Middle frontal gyrus (tissue), 1 donor: ENCODE results near the gene SLC24A4.

ENCODE experiments used
- DNase-seq: peaks from one replicate; pipeline ENCODE4 v3.0.0-alpha.2; 2015; ENCODE audit warnings: low spot score; ENCODE audit errors: extremely low spot score

Gene SLC24A4

DNA sequence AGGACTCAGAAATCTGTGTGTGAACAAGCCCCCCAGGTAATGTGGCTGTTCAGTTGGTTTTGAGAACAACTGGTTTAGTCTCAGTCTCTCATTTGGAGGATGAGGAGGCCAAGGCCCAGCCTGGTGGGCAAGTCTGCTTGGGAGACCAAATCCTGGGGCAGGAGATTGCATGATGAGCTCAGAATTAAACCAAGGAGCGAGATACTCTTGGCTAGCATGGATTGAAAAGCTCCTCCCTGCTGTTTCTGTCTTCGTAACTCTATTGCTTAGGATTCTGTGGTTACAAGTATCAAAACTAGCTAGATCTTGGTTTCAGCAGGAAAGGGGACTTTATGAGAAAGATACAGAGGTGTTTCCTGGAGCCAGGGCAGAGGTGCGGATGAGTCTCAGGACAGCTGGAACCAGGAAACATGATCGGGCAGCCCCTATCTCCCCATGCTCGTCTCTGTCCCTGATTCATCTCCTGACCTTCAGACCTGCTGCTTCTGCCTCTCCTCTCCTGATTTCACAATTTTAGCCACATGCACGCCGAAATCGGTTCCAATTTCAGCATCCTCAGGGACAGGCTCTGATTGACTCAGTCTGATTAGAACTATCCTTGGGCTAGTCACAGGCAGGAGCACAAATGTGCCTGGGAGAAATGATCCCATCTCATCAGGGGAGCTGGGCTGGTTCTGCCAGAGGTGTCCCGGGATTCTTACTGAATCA, 150.4 kb downstream of the SLC24A4 start:
- DNase-seq, result no peak

DNA sequence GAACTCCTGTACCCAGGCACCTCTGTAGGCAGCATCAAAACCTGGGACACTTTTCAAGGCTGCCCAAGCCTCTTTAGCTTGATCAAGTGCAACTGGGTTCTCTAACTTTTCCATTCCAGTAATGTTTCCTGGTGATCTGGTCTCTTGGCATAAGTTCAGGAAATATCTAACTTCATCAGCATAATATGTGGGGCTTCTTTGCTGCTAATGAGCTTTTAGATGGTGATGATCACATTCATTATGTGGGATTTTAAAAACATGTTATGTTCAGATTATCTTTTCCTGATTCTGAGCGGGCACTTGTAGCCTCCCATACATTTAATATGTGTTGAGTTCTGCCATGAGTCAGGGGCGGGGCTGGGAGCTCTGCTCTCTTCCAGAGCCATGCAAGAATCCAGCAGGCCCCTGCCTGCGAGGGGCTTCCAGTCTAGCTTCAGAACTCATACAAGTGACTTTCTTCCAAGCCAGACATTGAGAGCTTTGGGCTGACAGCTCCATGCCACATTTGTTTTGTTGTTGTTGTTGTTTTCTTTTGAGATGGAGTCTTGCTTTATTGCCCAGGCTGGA, 151.1 kb downstream of the SLC24A4 start:
- DNase-seq, result no peak

DNA sequence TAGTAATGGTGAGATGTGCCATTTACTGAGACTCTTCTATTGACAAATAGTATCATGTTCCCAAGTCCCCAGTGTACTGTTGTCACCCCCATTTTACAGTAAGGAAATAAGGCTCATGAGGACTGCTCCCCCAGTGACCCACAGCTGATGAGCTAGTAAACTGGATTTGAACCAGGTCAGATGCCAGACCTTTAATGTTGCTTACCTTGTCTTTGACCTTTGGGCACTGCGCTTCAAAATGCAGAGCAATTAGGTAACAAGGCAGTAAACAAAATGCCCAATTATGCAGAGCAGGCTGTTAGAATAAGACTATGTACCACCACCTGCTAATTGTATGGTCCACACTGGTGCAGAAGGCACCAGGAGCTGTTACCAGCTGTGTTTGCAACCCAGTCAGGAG, 152.1 kb downstream of the SLC24A4 start:
- DNase-seq, result no peak

DNA sequence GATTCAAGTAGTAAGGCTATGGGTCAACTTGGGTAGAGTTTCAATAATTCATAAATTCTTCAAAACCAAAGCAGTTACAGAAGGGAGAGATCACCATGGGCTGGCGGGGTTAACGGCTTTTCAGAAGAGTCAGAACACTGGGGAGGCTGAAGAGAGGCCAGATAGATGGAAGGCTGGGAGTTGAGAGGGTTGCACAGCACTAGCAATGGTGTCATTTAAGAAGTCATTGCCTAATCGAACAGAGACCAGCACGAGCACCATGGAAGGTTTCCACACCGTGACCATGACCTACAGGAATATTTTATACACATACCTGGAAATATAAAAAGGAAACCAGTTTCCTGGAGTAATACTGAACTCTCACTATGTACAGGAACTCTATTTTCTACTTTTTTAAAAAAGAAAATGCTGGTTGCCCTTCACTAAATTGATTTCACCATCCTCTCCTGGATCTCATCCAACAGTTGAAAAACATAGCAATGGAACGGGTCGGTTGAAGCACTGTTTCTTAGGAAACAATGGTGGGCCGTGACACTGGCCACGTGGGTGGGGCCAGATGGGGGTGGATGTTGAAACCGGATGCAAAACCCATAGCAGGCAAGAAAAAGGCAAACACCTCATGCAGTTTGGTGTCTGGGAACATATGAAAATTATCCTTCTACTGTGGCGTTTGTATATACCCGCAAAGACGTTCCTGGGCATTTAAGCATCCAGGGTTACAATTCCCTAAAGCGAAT, 152.7 kb downstream of the SLC24A4 start:
- no peak for DNase-seq

DNA sequence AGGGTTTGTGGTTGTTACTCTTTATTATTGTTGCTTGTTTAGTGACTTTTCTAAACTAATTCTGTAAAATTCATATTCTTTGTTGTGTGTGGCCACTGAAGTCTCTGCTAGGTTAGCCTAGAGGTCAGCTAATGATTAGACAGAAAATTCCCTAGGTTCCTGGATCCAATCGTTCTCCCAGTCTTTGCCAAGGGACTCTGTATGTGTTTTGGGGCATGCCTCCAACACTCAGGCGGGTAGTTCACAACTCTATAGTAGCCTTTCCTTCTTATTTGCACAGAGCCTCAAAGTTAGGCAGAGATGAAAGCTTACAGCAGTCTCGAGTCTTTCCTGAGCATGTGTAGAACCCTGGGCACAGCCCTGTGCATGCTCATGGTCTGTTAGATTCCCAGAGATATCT, 157.9 kb downstream of the SLC24A4 start:
- no peak for DNase-seq

DNA sequence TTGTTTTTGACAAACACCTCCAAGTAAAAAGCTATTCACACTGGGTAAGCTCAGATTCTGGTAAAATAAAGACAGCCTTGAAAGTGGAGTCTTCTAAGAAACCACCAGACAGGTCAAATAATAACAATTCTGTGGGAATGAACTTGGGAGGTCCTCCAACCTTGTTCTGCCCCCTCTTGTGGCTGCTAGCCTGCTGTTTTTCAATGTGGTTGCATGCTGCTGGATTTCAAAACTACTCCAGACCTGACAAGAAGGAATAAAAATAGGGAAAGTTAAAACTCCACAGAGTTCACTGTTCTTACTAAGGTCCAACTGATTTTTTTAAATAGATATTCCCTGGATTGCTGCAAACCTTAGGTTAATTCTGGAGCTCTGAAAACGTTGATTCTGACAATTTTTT, 158.4 kb downstream of the SLC24A4 start:
- DNase-seq, result no peak

DNA sequence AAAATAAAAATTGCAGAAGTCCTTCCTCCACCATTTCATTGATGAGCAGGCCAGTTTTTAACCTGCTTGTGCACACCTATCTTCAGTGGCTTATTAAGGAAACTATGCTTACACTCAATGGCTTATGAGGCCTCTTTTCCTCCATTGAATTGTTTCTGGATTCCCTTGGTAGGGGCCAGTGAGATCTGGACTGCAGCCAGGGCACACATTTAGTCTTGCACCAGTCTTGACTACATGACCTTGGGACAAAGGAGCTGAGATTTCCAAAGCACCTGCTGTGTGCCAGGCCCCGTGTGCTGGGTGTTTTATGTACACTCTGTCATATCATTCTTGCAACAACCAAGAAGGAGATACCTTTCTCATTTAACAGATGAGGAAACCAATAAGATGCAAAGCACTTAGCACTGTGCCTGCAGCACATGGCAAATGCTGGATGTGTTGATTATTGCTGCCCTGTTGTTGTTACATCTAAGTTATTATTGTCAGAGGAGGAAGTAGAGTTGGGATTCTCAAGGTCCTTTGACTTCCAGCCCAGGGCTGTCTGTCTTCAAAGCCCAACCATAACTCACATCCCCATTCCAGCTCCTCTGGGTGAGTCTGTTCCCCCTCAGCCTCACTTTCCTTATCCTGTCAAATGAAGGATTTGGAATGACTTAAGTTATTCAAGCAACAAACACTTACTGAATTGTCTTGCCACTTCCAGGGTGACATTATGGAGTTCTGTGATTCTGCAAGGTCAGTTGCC, 159.0 kb downstream of the SLC24A4 start:
- DNase-seq, result no peak

DNA sequence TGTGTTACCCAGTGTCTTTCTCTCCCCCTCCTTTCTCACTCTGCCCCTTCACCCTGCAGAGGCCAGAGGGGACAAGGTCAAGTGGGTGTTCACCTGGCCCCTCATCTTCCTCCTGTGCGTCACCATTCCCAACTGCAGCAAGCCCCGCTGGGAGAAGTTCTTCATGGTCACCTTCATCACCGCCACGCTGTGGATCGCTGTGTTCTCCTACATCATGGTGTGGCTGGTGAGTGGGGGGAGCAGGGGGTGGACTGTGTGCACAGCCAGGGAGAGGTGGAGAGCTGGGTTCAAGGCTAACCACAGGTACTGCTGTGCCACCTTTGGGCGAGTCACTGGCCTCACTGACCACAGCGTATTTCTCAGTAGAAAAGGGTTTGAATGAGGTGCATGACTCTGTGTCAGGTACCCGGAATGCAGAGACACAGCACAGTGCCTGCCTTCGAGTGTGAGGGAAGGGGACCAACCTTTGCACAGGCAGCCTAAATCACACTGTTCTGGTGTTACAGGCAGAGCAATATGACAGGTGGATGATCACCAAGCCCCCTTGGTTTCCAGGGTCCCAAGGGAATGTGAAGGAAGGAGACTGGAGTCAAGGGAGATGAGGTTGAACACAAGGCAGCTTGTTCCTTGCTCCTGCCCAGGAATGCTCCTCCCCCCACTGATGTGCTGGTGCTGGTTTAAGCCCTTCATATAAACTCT, 159.8 kb downstream of the SLC24A4 start:
- DNase-seq, result no peak

DNA sequence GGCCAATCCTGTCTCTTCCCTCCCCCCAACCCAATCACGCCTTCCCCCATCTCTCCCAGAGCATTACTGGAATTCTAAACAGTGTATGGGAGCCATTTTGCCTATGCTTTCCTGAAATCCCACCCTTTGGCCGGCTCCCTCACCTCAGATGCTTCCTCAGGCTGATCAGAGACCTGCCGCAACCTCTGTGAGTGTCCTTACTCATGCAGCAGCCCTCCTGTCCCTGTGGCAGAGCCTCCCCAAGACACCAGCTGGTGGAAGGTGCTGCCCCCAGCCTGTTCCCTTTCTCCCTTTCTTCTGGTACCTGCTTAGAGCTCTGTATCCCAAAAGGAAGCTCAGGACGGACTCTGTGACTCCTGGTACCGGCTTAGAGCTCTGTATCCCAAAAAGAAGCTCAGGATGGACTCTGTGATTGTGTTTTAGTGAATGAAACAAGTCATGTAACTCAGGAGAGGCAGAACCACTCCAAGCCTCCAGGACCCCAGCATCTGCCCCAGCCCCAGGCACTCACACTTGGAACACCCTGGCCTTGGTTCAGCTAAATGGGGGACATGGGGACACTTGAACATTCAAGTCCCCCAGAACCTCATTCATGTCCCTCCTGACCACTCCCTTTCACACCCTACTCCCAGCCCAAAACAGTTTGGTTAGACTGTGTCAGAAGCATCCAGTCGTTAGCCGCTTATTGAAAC, 161.3 kb downstream of the SLC24A4 start:
- DNase-seq, result no peak

DNA sequence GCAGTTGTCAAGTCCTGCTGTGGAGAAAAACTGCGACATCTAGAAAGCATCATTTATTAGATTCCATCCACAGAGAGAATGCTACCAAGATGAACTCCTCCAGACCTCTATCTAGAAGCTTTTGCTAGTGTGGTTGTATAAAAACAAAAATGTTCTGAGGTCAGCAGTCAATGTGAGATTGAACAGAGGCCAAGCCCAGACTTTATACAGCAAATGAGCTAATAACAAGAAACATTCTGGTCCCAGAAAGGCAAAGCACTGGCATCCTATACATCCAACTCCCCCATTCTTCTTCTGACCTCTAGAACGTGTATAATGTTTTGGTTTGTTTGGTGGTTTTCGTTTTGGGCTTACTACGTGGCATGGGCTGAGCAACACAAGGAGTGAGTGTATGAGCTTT, 163.9 kb downstream of the SLC24A4 start:
- DNase-seq, result no peak

DNA sequence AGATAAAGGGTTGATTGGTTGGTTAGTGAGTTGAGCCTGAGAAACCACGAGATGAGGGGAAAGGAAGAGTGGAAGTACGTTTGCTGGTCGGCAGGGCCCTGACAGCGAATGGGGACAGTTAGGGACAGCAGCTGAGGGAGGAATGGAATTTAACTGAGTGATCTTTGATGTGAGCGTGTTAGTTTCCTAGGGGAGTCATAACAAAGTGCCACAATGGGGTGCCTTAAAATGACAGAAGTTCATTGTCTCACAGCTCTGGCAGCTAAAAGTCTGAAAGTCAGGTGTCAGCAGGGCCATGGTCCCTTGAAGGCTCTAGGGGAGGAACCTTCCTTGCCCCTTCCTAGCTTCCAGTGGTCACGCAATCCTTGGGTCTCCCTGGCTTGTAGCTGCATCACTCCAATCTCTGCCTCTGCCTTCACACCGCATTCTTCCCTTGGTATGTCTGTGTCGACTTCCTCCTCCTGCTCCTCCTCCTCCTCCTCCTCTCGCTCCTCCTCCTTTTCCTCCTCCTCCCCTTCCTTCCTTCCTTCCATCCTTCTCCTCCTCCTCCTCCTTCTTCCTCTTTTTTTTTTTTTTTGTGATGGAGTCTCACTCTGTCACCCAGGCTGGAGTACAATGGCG, 164.7 kb downstream of the SLC24A4 start:
- no peak for DNase-seq

DNA sequence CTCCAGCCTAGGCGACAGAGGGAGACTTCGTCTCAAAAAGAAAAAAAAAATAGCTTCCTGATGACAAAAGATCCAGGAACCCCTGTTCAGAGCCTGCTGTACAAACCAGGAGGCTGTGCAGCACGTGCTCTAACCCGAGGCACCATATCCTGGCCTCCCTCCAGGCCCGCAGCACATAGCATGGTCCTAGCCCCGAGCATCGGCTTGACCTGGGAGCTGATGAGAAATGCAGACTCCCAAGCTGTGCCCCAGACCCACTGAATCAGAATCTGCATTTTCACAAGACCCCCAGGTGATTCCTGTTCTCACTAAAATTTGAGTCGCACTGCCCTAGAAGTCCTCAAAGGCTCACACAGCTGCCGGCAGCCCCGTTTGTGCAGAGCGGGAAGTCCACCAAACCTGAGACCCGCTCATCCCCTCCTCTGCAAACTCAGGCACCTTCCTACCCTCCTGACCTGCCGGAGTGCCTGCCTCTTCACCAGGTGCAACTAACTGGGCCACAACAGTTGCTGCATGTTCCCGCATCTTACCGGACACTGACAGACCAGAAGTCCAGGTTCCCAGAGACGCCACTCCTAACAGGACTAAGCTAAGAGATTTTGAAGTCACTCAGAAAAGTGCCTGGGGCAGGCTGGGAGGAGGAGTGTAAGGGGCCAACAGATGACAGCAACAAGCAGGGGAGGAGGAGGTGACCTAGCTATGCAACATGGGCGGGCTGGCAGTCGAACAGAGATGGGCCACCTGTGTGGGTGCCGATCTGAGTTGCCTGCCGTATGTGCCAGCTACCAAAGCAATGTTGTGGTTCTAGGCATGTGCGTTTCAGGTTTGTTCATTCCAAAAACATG, 166.7 kb downstream of the SLC24A4 start:
- DNase-seq, result no peak

DNA sequence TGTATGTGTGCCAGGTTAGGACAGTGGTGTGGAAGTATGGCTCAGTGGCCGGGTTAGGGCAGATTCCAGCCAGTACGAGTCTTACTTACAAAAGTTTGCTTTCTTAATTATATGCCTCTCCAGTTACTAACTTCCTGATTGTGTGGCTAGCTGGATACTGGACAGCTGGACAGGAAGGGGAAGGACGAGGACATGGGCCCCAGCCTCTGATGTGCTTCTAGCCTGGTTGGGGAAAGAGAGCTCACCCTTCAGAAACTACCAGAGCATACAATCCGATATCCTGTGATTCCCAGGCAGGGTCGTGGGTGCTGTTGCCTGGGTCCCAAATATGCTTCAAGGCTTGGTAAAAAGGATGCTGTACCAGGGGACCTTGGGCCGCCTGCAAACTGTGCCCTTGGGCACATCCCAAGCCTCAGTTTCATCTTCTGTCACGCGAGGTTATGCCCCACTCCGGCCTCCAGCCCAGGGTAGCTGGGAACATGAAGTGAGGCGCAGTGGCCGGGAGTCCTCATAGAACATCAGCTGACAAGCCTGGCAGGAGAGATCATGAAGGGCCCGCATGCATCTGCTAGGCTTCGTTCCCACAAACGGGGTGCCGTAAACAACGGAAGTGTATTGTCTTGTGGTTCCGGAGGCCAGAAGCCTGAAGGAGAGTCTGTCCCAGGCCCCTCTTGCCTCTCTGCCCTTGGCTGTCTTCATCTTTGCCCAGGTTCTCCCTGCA, 167.4 kb downstream of the SLC24A4 start:
- no peak for DNase-seq

DNA sequence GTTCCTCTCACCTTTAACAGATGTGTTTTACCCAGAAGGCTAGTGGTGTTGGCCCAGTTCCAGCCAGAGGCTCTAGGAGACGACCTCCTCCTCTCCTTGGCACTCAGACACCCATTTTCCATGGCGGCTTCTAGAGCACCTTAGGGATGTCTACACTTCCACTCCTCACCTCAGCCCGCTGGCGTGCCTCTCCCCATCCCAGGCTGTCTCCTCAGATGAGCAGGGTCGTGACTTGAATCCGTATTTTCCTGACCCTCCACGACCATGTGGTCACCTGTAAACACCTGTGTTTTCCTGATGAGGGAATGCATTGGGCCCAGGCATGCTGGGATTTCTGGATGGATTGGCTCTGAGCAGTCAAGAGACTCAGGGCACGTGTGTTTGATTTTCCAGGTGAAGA, 168.8 kb downstream of the SLC24A4 start:
- no peak for DNase-seq

DNA sequence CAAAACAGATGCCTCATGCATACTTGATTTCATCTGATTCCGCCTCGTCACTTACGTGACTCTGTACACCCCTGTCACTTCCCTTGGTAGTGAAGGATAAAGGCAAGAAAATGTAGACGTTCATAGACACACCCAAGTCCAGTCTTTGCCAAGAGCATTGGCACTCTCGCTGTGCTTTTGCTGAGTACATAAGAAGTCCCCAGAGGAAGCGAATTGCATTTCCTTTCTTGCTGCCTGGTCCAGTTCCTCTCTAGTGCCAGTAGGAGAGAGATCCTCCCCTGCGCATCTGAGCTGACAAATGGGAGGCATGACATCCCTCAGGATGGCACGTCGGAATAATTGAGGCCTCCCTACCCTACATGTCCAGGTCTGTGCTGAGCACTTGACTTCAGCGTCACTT, 169.3 kb downstream of the SLC24A4 start:
- no peak for DNase-seq

DNA sequence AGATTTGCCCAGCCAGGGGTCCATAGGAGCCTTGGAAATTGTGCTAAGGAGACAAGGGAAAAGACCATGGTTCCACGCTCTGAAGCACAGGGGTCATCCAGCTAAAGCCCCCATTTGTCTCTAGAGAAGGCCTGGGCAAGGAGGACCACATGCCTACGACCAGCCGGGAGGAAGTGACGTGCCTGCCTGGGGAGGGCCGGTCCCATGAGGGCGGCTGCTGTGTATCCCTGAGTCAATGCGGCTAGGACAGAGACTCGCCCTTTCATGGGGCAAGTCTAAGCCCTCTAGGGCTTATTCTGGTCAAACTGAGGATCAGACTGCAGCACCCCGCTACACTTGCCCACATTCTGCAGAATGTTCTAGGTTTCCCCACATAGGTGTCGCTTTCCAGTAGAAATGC, 170.1 kb downstream of the SLC24A4 start:
- DNase-seq, result no peak

DNA sequence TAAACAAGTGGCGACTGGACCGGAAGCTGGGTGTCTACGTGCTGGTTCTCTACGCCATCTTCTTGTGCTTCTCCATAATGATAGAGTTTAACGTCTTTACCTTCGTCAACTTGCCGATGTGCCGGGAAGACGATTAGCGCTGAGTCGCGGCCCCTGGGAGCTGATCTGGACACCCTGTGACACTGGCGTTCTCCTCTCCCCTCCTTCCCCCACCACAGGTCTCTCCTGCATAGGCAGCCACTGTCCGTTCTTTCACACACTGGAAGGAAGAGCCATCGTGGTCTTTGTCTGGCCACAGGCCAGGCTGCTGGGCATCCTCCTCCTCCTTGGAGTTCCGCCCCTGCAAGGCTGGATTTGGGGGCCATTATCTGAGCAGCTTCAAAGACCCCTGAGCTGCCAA, 170.5 kb downstream of the SLC24A4 start:
- no peak for DNase-seq

DNA sequence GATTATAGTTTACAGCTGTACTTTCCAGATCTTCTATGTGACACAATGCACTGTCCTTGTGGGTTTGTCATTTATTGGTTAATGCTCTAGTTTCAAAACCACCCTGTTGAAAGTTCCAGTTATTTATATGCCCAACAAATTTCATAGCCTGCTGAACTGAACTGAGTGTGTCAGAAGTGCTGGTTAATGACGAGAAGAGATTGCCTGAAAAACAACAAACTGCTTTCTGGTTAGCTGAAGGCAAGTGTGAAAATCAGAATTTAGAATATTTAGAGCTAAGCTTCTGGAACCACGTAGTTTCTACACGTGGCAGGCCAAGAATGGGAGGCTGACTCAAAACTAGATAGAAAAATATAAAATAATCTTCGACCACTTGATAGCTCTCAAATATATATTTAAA, 171.5 kb downstream of the SLC24A4 start:
- DNase-seq, result no peak

DNA sequence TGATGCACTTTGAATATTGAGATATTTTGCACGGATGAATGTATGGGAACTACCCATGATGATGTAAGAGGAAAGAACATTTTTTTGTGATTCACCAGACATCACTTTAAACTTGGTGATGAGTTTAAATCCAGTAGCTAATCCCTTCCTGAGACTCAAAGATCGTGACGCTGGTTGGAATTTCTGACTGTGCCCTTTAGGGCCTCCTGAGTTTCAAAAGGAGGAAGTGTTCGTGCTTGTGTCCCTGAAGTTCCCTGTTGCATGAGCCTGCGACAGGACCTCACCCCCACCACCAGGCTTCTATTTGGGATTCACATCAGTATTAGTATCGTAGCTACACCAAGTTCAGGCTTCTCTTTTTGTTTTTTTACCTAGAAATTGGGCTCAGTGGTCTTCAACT, 172.1 kb downstream of the SLC24A4 start:
- no peak for DNase-seq
